ENCODE results near the gene MICAL2. TPM values are rescaled to one million over a fixed set of nuclear protein-coding genes. Genes with fewer than 3 reads are reported as not detected.

MICAL2 gene
- total RNA-seq, 1 donor from 2014 or later = 20.8 TPM

DNA sequence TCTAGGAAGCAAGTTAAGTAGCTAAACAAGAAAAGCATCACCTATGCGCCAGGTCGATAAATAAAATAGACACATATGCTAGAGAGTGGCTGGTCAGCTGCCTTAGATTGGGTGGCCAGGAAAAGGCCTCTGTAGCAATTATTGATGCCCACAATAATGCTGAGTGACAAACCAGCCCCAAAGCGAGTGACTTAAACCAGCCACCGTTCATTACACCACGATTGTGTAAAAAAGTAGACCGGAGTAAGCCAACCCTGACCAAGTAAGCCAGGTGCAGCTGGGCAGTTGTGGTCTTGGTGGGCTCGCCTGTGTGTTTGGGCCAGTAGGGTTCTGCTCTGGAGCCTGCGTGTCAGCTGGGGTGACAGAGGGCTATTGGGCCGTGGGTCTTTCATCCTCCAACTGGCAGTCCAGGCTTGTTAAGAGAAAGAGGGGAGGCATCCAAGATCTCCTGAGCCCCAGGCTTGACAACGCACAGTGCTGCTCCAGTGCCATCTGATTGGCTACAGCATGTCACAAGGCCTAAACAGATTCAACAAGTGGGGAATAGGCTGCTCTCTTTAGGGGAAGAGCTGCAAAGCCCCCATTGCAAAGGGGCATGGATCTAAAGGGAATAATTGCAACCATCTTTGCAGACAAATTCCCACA is 166.6 kb downstream of the MICAL2 start:
- peak; percentile 46 for DNase-seq (ENCODE audit: extremely low spot score, unreplicated experiment)
- TF ChIP-seq, protein P1, sequence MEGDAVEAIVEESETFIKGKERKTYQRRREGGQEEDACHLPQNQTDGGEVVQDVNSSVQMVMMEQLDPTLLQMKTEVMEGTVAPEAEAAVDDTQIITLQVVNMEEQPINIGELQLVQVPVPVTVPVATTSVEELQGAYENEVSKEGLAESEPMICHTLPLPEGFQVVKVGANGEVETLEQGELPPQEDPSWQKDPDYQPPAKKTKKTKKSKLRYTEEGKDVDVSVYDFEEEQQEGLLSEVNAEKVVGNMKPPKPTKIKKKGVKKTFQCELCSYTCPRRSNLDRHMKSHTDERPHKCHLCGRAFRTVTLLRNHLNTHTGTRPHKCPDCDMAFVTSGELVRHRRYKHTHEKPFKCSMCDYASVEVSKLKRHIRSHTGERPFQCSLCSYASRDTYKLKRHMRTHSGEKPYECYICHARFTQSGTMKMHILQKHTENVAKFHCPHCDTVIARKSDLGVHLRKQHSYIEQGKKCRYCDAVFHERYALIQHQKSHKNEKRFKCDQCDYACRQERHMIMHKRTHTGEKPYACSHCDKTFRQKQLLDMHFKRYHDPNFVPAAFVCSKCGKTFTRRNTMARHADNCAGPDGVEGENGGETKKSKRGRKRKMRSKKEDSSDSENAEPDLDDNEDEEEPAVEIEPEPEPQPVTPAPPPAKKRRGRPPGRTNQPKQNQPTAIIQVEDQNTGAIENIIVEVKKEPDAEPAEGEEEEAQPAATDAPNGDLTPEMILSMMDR (IDR thresholded peaks at IDR 0.05) = no peak
- Mint-ChIP-seq H3K27ac (ENCODE audit: unreplicated experiment) (peak overlapping the region; percentile 6), H3K4me1 (ENCODE audit: unreplicated experiment) (peaks cover 34% of the 10 kb centered on the region), H3K27me3 (ENCODE audit: unreplicated experiment) (no peaks in the 10 kb centered on the region), H3K36me3 (ENCODE audit: unreplicated experiment) (peaks cover 2% of the 10 kb centered on the region), H3K9me3 (ENCODE audit: unreplicated experiment) (no peaks in the 10 kb centered on the region), H3K4me3 (ENCODE audit: unreplicated experiment) (no peak overlapping the region)

DNA sequence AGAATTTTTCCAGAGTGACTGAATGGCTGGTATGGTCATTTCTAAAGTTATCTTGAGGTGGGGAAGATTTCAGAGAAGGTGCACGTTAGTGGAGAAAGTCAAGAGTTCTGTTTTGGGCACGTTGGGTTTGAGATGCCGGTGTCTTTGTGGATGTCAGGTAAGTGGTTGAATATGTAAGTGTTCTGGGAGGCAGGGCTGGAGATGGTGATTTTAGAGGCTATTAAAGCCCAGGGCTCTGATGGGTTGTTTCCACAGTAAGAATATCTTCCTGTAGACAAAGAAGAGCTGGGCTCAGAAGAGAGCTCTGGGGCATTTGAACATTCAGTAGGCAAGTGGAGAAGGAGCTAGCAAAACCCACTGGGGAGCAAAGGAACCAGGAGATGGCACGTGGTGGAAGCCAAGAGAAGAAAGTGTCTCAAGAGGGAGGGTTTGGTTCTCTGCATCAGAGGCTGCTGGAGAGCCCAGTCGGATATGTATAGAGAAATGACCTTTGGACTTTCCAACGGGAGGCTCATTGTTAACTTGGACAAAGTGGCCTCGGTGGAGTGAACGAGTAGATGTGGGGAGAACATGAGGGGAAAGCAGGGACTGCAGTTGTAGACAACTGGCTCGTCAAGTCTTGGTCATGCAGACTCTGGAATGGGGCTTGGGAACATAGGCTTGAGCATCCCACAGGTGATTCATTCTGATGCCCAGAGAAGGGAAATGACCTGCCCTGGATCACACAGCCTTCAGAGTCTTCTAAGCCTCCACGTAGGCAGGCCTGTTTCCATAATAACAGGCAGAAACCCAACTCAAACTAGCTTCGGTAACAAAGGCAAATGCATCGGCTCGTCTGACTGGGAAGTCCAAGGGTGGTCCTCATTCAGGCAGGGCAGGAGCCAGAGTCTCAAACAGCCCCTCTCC is 168.6 kb downstream of the MICAL2 start:
- Mint-ChIP-seq H3K4me1 (ENCODE audit: unreplicated experiment) (peaks cover 26% of the 10 kb centered on the region), H3K27me3 (ENCODE audit: unreplicated experiment) (no peaks in the 10 kb centered on the region), H3K27ac (ENCODE audit: unreplicated experiment) (no peak overlapping the region), H3K4me3 (ENCODE audit: unreplicated experiment) (no peak overlapping the region), H3K36me3 (ENCODE audit: unreplicated experiment) (peaks cover 2% of the 10 kb centered on the region), H3K9me3 (ENCODE audit: unreplicated experiment) (no peaks in the 10 kb centered on the region)
- DNase-seq (ENCODE audit: extremely low spot score, unreplicated experiment) = peak; percentile 36
- TF ChIP-seq, protein P1 (IDR thresholded peaks at IDR 0.05) = no peak

DNA sequence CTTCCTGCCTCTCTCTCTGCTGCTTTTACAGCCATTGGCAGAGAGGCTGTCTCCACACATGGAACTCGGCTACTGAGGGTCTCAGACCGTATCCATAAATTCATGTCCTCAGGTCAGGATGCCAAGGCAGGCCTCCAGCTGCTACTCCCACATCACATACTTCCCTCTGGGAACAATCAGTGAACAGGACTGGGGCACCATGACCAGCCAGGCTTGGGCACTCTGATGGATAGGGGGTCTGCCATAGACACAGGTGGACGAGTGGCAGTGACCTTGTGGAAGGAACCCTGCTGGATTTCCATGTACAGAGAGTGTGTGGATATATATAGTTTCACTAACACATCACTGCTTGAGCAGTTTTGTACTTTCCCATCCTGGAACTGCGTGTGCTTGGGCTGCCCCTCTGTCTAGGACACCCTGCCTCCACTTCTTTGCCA is 169.3 kb downstream of the MICAL2 start:
- Mint-ChIP-seq H3K27ac (ENCODE audit: unreplicated experiment) (no peak overlapping the region), H3K9me3 (ENCODE audit: unreplicated experiment) (no peaks in the 10 kb centered on the region), H3K4me3 (ENCODE audit: unreplicated experiment) (no peak overlapping the region), H3K27me3 (ENCODE audit: unreplicated experiment) (no peaks in the 10 kb centered on the region), H3K36me3 (ENCODE audit: unreplicated experiment) (peaks cover 2% of the 10 kb centered on the region), H3K4me1 (ENCODE audit: unreplicated experiment) (peaks cover 31% of the 10 kb centered on the region)
- DNase-seq (ENCODE audit: extremely low spot score, unreplicated experiment) = no peak
- TF ChIP-seq, protein P1 (IDR thresholded peaks at IDR 0.05) = no peak

DNA sequence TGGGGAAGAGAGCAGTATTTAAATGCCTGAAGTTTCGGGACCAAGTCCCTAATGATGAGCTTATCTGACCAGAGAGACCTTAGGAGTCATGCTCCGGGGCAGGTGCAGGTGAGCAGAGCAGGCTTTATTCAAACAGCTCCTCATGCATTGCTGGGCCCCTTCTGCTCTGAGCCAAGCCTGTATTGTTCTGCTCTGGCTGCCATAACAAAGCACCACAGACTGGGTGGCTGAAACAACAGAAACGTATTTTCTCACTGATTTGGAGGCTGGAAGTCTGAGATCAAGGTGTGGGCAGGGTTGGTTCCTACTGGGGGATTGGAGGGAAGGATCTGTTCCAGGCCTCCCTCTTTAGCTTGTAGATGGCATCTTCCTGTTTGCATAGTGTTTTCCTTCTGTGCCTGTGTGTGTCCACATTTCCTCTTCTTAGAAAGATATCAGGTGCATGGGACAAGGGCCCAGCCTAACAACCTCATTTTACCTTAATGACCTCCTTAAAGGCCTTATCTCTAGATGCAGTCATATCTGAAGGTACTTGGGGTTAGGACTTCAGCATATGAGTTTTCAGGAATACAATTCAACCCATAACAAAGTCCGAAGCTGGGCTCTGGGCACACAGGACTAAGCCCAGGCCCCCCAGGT is 169.9 kb downstream of the MICAL2 start:
- Mint-ChIP-seq H3K9me3 (ENCODE audit: unreplicated experiment) (no peaks in the 10 kb centered on the region), H3K4me3 (ENCODE audit: unreplicated experiment) (no peak overlapping the region), H3K36me3 (ENCODE audit: unreplicated experiment) (no peaks in the 10 kb centered on the region), H3K27me3 (ENCODE audit: unreplicated experiment) (no peaks in the 10 kb centered on the region), H3K4me1 (ENCODE audit: unreplicated experiment) (peaks cover 35% of the 10 kb centered on the region), H3K27ac (ENCODE audit: unreplicated experiment) (no peak overlapping the region)
- TF ChIP-seq, protein P1 (IDR thresholded peaks at IDR 0.05) = no peak
- DNase-seq (ENCODE audit: extremely low spot score, unreplicated experiment) = peak; percentile 30

Measured in osteocyte (in vitro differentiated cells).